PFSK-1 (cell line): Measurements from ENCODE around the gene AGPAT3.

ENCODE experiments used
- FOXP2 ChIP-seq: optimal IDR thresholded peaks from 2 replicates; pipeline ENCODE3; 2011; ENCODE audit warnings: borderline replicate concordance, control low read depth, inconsistent platforms; ENCODE audit not compliant: insufficient read depth; ENCODE audit errors: extremely low read length, extremely low read depth
- POLR2AphosphoS5 ChIP-seq: IDR thresholded peaks from 2 replicates; pipeline ENCODE4 v1.6.1; 2012; ENCODE audit warnings: low read depth, mild to moderate bottlenecking, control low read depth, low read length, moderate library complexity
- REST ChIP-seq, 2 experiments: IDR thresholded peaks; 2 replicates each; pipeline versions ENCODE4 v1.6.1 to v1.8.0; 2011 to 2012; ENCODE audit warnings: low read depth in 2 of 2, low read length in 2 of 2, control low read depth in 1 of 2, inconsistent platforms in 1 of 2, mild to moderate bottlenecking in 1 of 2, moderate library complexity in 1 of 2; ENCODE audit not compliant: insufficient read depth in 1 of 2
- SIN3A ChIP-seq: IDR thresholded peaks from 2 replicates; pipeline ENCODE4 v1.6.1; 2012; ENCODE audit warnings: mild to moderate bottlenecking, low read length, moderate library complexity, borderline replicate concordance; ENCODE audit not compliant: insufficient read depth
- TAF1 ChIP-seq: IDR thresholded peaks from 2 replicates; pipeline ENCODE4 v1.6.1; 2012; ENCODE audit warnings: low read length, control low read depth, borderline replicate concordance; ENCODE audit not compliant: insufficient read depth

Gene AGPAT3

DNA sequence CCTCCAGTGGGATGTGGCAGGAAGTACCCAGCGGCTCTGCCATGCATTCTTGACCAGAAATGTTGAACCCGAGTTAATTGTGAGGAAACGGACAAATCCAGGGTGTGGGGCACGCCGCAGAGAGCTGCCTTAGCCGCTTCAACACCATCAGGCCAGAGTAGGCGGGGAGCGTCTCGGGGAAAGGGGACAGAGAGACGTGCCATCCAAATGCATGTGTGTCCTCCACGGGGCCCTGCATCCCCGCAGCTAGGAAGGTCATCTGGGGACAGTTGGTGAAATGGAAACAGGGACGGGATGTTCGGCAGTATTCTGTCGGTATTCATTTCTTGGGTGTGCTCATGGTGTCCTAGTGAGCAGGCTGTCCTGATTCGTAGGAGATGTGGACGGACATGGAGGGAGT is 88.0 kb downstream of the AGPAT3 start:
- TF ChIP-seq POLR2AphosphoS5 (no peak), TAF1 (no peak), REST (IDR thresholded peaks at IDR 0.05; ENCODE audit: insufficient read depth in 1 of 2, low read depth in 2 of 2, low read length in 2 of 2) (no peak), FOXP2 (no peak), SIN3A (no peak)

DNA sequence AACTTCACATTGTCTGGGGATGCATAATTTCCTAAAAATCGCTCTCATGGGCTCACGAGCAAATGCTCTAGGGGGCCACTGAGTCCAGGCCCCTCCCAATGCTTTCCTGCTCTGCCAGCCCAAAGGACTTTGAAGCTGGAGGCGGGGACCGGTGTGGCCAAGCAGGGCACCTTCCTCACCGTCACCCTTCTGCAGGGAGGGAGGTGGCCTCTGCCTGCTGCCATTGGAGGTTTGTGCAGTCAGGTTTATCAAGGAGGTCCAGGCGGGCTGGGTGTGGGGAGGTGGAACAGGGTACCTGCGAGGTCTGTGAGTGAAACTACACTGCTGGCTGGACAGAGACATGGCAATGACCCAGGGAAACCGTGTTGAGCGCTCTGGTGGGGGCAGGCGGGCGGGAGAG is 89.0 kb downstream of the AGPAT3 start:
- TF ChIP-seq SIN3A (no peak), POLR2AphosphoS5 (no peak), REST (IDR thresholded peaks at IDR 0.05; ENCODE audit: insufficient read depth in 1 of 2, low read depth in 2 of 2, low read length in 2 of 2) (no peak), FOXP2 (no peak), TAF1 (no peak)

- TF ChIP-seq TAF1 (no peak), SIN3A (no peak), REST (IDR thresholded peaks at IDR 0.05; ENCODE audit: insufficient read depth in 1 of 2, low read depth in 2 of 2, low read length in 2 of 2) (no peak), FOXP2 (no peak), POLR2AphosphoS5 (no peak)
Observed at GRCh38 chr21:43954896-43955295, 89.9 kb downstream of the AGPAT3 start.

- no peak for TF ChIP-seq SIN3A
- TF ChIP-seq POLR2AphosphoS5: no peak
- no peak for TF ChIP-seq REST (IDR thresholded peaks at IDR 0.05; ENCODE audit: insufficient read depth in 1 of 2, low read depth in 2 of 2, low read length in 2 of 2)
- TF ChIP-seq FOXP2: no peak
- TF ChIP-seq TAF1: no peak
Observed at GRCh38 chr21:43956019-43956669, 91.1 kb downstream of the AGPAT3 start.

DNA sequence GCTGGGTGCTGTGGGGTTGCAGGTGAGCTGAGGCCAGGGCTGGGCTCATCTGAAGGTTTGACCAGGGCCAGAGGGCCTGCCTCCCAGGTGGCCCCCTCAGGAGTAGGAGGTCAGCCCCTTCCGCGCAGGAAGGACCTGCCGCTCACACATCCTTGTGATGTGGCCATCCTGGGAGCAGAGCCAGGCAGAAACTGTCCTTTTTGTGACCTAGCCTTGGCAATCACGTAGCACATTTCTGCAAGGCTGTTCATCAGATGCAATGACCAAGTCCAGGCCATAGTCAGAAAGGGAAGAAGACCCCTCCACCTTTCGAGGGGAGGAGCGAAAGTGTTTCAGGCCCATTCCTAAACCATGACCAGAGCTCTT is 91.6 kb downstream of the AGPAT3 start:
- TF ChIP-seq REST (IDR thresholded peaks at IDR 0.05; ENCODE audit: insufficient read depth in 1 of 2, low read depth in 2 of 2, low read length in 2 of 2) (peak in 1 of 2 experiments; percentile 26; a peak in 1 of 4 replicates), FOXP2 (no peak)
